OCI-LY7 (cell line): Measurements from ENCODE around the gene KLHL8. TPM values are rescaled to one million over a fixed set of nuclear protein-coding genes. Genes with fewer than 3 reads are reported as not detected.

Experiments
- BruUV-seq: library from RNA; stranded (reverse); fragments of 400-500 nt; replicated peaks from 2 replicates; lab custom pipeline; 2021; lab: Mats Ljungman, UMichigan
- CTCF ChIA-PET: fragments of 300-600 bp; sonication (Branson Sonifier 250); formaldehyde crosslinking; loops from one replicate; lab custom pipeline; 2022; ENCODE audit warnings: antibody characterized with exemption; ENCODE audit not compliant: unreplicated experiment; lab: Charles Lee
- POLR2A ChIA-PET: fragments of 300-600 bp; sonication (Branson Sonifier 250); formaldehyde crosslinking; loops from one replicate; lab custom pipeline; 2022; ENCODE audit warnings: antibody characterized with exemption; lab: Charles Lee
- DNase-seq: peaks from one replicate; pipeline ENCODE4 v3.0.0-alpha.2; 2015; ENCODE audit warnings: low spot score
- H2AFZ ChIP-seq: fragments of 200-600 bp; sonication (generic), shearing (Covaris generic); 2 replicates; pipeline ENCODE4 v1.6.1; 2014; ENCODE audit warnings: mild to moderate bottlenecking, antibody characterized with exemption, low read length, moderate library complexity
- H3K27ac ChIP-seq: fragments of 200-600 bp; sonication (generic); 2 replicates; pipeline ENCODE4 v1.5.1; 2014; ENCODE audit warnings: mixed run types, low read depth, mild to moderate bottlenecking, moderate library complexity, low read length, inconsistent platforms; ENCODE audit not compliant: poor library complexity, severe bottlenecking
- H3K36me3 ChIP-seq: fragments of 200-600 bp; sonication (generic); 2 replicates; pipeline ENCODE4 v1.6.1; 2014; ENCODE audit warnings: mild to moderate bottlenecking, antibody characterized with exemption, low read length, moderate library complexity, mixed read lengths; ENCODE audit not compliant: insufficient read depth
- H3K4me1 ChIP-seq: fragments of 200-600 bp; sonication (generic); 2 replicates; pipeline ENCODE4 v1.5.1; 2014; ENCODE audit warnings: mild to moderate bottlenecking, low read length; ENCODE audit not compliant: insufficient read depth, poor library complexity, severe bottlenecking
- H3K4me2 ChIP-seq: fragments of 200-600 bp; sonication (generic); 2 replicates; pipeline ENCODE4 v1.6.1; 2014; ENCODE audit warnings: mild to moderate bottlenecking, low read length
- H3K4me3 ChIP-seq: fragments of 200-600 bp; sonication (generic); 2 replicates; pipeline ENCODE4 v1.5.1; 2014; ENCODE audit warnings: mild to moderate bottlenecking, low read depth, low read length; ENCODE audit not compliant: poor library complexity, severe bottlenecking
- H3K79me2 ChIP-seq: fragments of 200-600 bp; sonication (generic); 2 replicates; pipeline ENCODE4 v1.6.1; 2016; ENCODE audit warnings: low read depth, mild to moderate bottlenecking, low read length, moderate library complexity, mixed read lengths; ENCODE audit not compliant: insufficient read depth
- H3K9me2 ChIP-seq: fragments of 200-600 bp; sonication (generic); 2 replicates; pipeline ENCODE4 v1.6.1; 2016; ENCODE audit warnings: mild to moderate bottlenecking, low read length, mixed read lengths; ENCODE audit not compliant: insufficient read depth
- H3K9me3 ChIP-seq: fragments of 200-600 bp; sonication (generic); 2 replicates; pipeline ENCODE4 v1.6.1; 2014; ENCODE audit warnings: mild to moderate bottlenecking, mixed run types, low read length, mixed read lengths
- H4K20me1 ChIP-seq: fragments of 200-600 bp; sonication (generic); 2 replicates; pipeline ENCODE4 v1.6.1; 2014; ENCODE audit warnings: mild to moderate bottlenecking, antibody characterized with exemption, low read length, moderate library complexity, mixed read lengths; ENCODE audit not compliant: insufficient read depth
- EZH2phosphoT487 ChIP-seq: fragments of 200-600 bp; sonication (generic); IDR thresholded peaks from 2 replicates; pipeline ENCODE4 v1.6.1; 2018; ENCODE audit warnings: low read depth, borderline replicate concordance, mild to moderate bottlenecking, mixed run types, antibody characterized with exemption, low read length, moderate library complexity, mixed read lengths
- intact Hi-C: fragments of 100-400 bp; cut with micrococcal nuclease; formaldehyde crosslinking; loops from one replicate; pipeline ENCODE4 v1.10.0; 2022; ENCODE audit not compliant: unreplicated experiment
- total RNA-seq, 2 experiments: library from RNA; depleted of rRNA in 1 of 2; stranded (reverse); fragments of >200 nt in 1 of 2; shearing (Covaris generic) in 1 of 2; gene quantifications; 2 replicates each; pipeline ENCODE4 v1.2.3, GENCODE V29; 2014 to 2022
- TF ChIP-seq, protein P1 (sequence below): fragments of 200-600 bp; sonication (generic); conservative IDR thresholded peaks from 2 replicates; pipeline ENCODE4 v1.5.1; 2014; ENCODE audit warnings: mild to moderate bottlenecking, antibody characterized with exemption, low read length, moderate library complexity, mixed read lengths

Gene KLHL8
- total RNA-seq, 2 experiments from 2014 or later = 9.0 to 23.4 TPM

DNA sequence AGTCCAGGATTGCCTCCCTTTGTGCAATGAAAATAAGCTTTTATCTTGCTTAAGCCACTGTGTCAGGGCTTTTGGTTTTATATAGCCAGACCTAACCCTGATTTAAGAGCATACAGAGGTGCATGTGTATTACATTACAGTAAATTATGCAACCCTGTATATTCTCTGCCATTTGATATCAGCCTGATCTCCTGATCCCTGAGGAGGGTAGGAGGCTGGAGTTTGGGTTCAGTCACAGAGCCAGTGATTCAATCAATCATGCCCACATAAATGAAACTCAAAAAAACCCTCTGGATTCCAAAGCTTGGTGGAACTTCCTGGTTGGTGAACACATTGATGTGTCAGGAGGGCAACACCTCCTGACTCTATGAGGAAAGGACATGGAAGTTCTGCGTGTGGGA lies 7.3 kb upstream of the KLHL8 start:
- TF ChIP-seq, protein P1, sequence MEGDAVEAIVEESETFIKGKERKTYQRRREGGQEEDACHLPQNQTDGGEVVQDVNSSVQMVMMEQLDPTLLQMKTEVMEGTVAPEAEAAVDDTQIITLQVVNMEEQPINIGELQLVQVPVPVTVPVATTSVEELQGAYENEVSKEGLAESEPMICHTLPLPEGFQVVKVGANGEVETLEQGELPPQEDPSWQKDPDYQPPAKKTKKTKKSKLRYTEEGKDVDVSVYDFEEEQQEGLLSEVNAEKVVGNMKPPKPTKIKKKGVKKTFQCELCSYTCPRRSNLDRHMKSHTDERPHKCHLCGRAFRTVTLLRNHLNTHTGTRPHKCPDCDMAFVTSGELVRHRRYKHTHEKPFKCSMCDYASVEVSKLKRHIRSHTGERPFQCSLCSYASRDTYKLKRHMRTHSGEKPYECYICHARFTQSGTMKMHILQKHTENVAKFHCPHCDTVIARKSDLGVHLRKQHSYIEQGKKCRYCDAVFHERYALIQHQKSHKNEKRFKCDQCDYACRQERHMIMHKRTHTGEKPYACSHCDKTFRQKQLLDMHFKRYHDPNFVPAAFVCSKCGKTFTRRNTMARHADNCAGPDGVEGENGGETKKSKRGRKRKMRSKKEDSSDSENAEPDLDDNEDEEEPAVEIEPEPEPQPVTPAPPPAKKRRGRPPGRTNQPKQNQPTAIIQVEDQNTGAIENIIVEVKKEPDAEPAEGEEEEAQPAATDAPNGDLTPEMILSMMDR = no peak
- TF ChIP-seq EZH2phosphoT487 = no peak
- Histone ChIP-seq H3K4me2 (no peak overlapping the region), H4K20me1 (no peaks in the 10 kb centered on the region), H3K27ac (no peak overlapping the region), H3K36me3 (no peaks in the 10 kb centered on the region), H3K4me1 (no peaks in the 10 kb centered on the region), H3K9me2 (no peaks in the 10 kb centered on the region), H3K79me2 (no peaks in the 10 kb centered on the region), H3K9me3 (no peaks in the 10 kb centered on the region), H3K4me3 (no peak overlapping the region), H2AFZ (no peak overlapping the region)
- no peak for DNase-seq
- BruUV-seq = no TSS peak
- CTCF ChIA-PET = no interaction called here
- POLR2A ChIA-PET = interaction anchor here (0.5 to 1.3 kb wide), 5 partner anchors 12 to 388 kb away, joined by 3 to 8 read pairs (median 4); no protein-coding TSS in a partner anchor
- intact Hi-C loops = no loop called here

DNA sequence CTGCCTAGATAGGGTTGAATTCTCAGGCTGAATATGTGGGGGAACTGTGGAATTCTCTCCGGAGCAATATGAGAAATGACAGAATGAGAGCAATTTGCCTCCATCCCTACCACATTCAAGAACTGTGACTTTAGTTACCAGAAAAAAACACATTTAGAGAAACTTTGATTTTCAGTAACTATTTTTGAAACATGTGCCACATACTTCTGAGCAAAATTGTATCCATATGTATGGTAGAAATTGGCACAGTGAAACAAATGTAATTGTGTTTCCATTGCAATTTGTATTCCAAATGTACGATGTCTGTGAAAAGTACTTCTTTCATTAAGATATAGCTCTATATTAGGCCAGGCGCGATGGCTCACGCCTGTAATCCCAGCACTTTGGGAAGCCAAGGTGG lies 5.5 kb upstream of the KLHL8 start:
- Histone ChIP-seq H3K36me3 (no peaks in the 10 kb centered on the region), H3K79me2 (no peaks in the 10 kb centered on the region), H3K4me2 (no peak overlapping the region), H4K20me1 (no peaks in the 10 kb centered on the region), H3K9me2 (no peaks in the 10 kb centered on the region), H3K4me3 (no peak overlapping the region), H3K9me3 (no peaks in the 10 kb centered on the region), H3K4me1 (peaks cover 5% of the 10 kb centered on the region), H3K27ac (no peak overlapping the region), H2AFZ (no peak overlapping the region)
- DNase-seq = no peak
- ChIA-PET POLR2A (interaction anchor here (1.2 kb wide), 1 partner anchor 9 kb away, joined by 3 read pairs; no protein-coding TSS in a partner anchor), CTCF (no interaction called here)
- intact Hi-C loops = no loop called here
- BruUV-seq = no TSS peak
- TF ChIP-seq, protein P1 = no peak
- TF ChIP-seq EZH2phosphoT487 = no peak

DNA sequence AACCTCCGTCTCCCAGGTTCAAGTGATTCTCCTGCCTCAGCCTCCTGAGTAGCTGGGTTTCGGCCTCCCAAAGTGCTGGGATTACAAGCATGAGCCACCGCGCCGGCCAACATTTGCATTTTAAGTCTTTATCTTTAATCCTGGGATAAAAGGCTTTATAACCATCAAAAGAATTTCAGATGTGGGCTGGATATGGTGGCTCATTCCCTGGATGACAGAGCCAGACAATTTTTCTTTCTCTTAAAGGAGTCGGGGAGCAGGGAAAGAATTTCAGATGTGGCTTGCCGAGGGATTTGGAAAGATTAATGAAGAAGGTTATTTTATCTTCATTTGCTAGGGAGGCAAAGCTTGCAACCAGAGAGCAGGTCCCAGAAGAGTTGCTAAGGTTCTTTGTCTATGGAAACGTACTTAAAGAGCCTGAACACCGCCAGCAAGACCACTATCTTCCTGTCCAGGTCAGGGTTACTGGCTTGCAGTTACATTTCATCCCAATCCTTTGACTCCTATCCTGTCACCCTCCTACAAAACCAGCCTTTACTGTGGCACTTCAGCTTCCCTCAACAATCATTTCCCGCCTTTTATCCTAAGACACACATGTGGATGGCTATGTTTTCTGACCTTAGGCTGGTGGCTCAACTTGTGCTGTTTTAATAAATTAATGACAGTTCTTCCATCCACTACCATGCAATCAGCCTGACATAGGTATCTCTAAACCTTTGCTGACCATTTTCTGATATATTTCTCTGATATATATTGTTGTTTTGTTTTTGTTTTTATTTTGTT lies 3.9 kb upstream of the KLHL8 start:
- TF ChIP-seq EZH2phosphoT487 = no peak
- TF ChIP-seq, protein P1 = no peak
- no peak for DNase-seq
- H3K4me2 ChIP-seq = no peak overlapping the region
- H3K27ac ChIP-seq = no peak overlapping the region
- no peak overlapping the region for H3K4me3 ChIP-seq
- intact Hi-C loops = loop anchor here (5.0 kb wide), 2 partner anchors 72 to 302 kb away; no protein-coding TSS in a partner anchor
- H3K36me3 ChIP-seq = no peaks in the 10 kb centered on the region
- BruUV-seq = no TSS peak
- no peaks in the 10 kb centered on the region for H3K9me2 ChIP-seq
- H4K20me1 ChIP-seq = peaks cover under 1% of the 10 kb centered on the region; the same call in 1 of the 2 replicates
- peaks cover 2% of the 10 kb centered on the region; the same call in 1 of the 2 replicates for H3K79me2 ChIP-seq
- POLR2A ChIA-PET = interaction anchor here (0.9 to 2.0 kb wide), 2 partner anchors 17 to 74 kb away, joined by 3 to 7 read pairs; no protein-coding TSS in a partner anchor
- CTCF ChIA-PET = no interaction called here
- no peak overlapping the region for H2AFZ ChIP-seq
- peaks cover 9% of the 10 kb centered on the region for H3K4me1 ChIP-seq
- H3K9me3 ChIP-seq = no peaks in the 10 kb centered on the region
